Breast epithelium (tissue), 3 donors: ENCODE results near the gene ENPP5.

ENCODE experiments used
- POLR2AphosphoS5 ChIP-seq, 3 donors: sonication (generic); formaldehyde crosslinking; IDR thresholded peaks; one replicate each; pipeline ENCODE4 v1.6.1; 2017; ENCODE audit warnings: antibody characterized with exemption in 3 of 3
- TF ChIP-seq, protein P1 (sequence below), 3 donors: fragments of 450-650 bp; IDR thresholded peaks; one replicate each; pipeline ENCODE4 v1.5.1; 2016 to 2017; ENCODE audit warnings: antibody characterized with exemption in 3 of 3, mild to moderate bottlenecking in 3 of 3, moderate library complexity in 3 of 3

DNA sequence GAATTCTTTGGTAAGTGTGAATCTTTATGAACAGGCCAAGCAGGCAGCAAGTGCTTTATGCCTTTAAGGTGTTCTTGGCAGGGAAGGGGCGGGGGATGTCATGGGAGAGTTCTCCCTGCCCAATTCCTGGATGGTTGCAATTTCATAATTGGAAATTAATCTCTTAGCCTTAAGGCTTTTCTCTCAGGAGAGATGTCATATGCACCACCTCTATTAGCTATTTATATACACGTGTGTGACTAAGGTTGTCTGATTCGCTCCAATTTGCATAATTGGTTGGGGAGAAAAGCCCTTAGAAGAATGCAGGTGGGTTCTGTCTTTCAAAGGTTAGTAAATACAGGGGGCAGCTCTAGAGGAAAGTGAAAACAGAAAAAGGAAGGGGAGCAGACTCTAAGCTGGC lies 5.2 kb upstream of the ENPP5 start:
- no peak for TF ChIP-seq POLR2AphosphoS5 (IDR thresholded peaks at IDR 0.05)
- TF ChIP-seq, protein P1, sequence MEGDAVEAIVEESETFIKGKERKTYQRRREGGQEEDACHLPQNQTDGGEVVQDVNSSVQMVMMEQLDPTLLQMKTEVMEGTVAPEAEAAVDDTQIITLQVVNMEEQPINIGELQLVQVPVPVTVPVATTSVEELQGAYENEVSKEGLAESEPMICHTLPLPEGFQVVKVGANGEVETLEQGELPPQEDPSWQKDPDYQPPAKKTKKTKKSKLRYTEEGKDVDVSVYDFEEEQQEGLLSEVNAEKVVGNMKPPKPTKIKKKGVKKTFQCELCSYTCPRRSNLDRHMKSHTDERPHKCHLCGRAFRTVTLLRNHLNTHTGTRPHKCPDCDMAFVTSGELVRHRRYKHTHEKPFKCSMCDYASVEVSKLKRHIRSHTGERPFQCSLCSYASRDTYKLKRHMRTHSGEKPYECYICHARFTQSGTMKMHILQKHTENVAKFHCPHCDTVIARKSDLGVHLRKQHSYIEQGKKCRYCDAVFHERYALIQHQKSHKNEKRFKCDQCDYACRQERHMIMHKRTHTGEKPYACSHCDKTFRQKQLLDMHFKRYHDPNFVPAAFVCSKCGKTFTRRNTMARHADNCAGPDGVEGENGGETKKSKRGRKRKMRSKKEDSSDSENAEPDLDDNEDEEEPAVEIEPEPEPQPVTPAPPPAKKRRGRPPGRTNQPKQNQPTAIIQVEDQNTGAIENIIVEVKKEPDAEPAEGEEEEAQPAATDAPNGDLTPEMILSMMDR (IDR thresholded peaks at IDR 0.05), result no peak
